Activated CD4-positive, alpha-beta T cell treated with anti-CD3 and anti-CD28 coated beads for 1 hour (primary cell): ENCODE data around the gene TRIML2.
"Not testable (repeated sequence)": the region's sequence is repeated elsewhere in the genome, so short reads cannot be mapped to it uniquely, and the experiment has no call there.

Source experiments
- DNase-seq: peaks from one replicate; pipeline ENCODE4 v3.0.0-alpha.2; 2020

Gene TRIML2

DNA sequence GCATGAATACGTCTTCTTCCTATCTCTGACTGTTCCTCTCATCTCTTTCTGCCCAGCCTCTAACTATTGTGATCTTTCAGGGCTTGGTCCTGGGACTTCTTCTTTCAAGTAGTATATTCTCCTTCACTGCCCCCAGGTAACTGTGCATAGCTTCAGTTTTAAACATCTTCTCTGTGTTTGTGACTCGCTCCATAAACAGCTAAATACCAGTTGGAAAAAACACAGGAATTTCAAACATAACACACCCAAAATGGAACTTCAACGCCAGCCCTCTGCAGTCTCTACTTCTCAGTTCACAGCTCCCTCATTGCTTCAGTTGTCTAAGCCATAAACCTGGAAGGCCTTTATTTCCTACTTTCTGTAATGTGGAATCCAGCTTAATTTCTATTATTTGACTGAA lies 16.6 kb downstream of the TRIML2 start:
- no peak for DNase-seq

DNA sequence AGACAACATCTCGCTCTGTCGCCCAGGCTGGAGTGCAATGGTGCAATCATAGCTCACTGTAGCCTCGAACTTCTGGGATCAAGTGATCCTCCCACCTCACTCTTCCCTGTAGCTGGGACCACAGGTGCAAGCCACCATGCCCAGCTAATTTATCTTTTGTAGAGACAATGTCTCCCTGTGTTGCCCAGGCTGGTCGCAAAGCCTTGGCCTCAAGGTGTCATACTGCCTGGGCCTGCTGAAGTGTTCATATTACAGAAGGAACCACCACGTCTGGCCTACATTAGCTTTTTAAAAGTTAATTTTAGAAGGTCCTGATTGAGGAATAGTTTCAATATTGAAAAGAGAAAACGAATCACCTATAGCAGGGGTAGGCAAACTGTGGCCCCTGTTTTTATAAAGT lies 22.5 kb downstream of the TRIML2 start:
- no peak for DNase-seq

DNA sequence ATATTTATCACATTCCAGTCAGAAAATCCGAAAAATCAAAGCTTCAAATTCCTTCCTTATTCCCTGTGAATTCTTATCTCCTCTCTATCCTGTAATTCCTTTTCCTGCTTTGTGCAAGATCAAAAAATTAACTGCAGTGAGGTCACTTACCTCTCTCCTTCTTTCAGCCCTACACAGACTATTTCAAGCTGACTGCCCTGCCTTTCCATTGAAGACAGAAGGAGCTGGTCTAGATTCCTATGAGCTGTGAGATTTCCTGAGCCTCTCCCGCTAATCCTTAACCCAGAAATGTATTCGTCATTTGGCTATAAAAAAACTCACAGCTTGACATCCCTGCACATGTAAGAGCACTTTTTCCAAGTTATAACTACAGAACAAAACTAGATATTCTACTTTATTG lies 26.6 kb downstream of the TRIML2 start:
- no peak for DNase-seq

DNA sequence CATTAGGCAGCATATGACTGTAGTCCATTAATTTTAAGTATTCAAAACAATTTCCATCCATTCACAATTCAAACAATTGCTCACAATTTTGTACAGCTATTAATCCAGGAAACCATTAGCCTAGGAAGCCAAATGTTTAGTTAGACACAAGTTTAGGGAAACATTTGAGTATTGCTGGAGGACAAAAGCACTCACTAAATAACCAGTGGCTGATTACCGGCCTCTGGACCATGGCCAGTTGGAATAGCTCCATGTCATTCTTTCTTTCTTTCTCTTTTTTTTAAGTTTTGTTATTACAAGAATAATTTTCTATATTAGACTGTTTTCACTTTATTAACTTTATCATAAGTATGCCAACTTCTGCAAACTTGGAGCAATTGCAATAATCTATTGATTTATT lies 31.3 kb downstream of the TRIML2 start:
- DNase-seq, result no peak

DNA sequence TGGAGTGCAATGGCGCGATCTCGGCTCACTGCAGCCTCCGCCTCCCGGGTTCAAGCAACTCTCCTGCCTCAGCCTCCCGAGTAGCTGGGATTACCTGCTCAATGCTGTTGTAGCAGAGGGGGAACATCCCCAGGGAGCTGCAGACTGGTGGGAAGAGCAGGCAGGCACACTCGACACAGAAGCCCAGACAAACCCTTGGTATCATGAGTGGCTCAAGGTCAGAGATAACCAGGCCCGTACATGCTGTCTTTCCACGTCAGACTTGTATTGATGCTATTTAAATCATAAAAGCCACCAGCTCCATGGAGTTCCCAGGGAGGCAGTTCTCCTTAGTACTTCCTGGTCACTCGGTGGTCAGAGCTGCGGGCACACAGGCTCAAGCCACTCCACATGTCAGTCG lies 33.2 kb downstream of the TRIML2 start:
- no peak for DNase-seq

DNA sequence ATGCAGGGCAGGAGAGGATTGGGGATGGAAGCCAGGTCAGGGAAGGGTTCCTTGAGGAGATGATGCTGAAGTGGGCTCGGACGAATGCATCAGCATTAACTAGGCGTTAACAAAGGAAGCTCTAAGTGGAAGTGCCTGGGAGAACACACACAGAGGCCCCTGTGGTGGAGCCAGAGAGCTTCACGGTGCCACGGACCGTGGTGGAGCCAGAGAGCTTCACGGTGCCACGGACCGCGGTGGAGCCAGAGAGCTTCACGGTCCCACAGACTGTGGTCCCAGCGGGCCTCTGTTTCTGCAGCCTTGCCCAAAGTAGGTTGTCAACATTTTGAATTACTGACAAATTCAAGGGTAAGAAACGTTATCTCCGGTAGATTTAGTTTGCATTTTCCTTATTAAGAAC lies 48.3 kb downstream of the TRIML2 start:
- no peak for DNase-seq

DNA sequence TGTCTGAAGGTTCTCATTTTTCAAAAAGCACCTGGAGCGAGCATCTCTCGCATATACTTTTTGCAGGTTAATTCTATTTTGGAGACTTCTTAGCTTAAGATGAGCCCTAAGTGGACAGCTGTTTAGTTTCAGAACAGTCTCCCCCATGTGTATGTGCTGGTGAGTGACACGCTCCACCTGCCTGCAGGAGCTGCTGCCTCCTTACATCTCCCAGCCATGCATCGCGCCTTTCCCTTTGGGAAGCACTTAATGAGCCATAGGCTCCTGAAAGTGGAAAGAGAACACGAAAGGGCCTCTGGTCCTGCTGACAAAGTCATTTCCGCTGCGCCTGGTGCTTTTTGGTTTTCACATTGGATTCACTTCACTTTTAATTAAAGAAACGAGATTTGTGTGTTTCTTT lies 56.1 kb downstream of the TRIML2 start:
- DNase-seq, result no peak

DNA sequence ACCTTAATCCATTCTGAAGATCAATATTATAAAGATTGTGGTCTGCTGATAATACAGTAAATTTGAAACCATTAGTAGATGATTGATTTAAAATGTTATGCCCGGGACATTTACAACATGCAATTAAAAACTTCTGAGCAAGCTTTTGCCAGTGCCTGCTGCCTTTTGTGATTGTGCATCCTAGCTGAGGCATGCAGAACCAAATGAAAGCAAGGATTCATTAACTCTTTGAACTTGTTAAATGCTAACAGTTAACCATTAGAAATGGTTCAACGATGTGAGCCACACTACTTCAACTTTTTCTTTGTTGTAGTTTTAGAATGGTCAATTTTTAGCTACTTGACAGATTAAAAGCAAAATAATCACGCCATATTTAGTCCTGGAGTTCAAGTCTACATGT lies 62.7 kb downstream of the TRIML2 start:
- no peak for DNase-seq

DNA sequence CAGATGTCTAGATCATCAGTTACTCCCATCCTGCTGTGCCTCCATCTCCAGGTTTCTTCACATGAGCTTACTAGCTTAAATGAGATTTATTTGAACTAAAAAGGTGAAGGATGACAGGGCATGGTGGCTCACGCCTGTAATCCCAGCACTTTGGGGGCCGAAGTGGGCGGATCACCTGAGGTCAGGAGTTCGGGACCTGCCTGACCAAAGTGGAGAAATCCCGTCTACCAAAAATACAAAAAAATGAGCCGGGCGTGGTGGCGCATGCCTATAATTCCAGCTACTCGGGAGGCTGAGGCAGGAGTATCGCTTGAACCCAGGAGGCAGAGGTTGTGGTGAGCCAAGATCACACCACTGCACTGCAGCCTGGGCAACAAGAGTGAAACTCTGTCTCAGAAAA lies 63.9 kb downstream of the TRIML2 start:
- not testable (repeated sequence) for DNase-seq

DNA sequence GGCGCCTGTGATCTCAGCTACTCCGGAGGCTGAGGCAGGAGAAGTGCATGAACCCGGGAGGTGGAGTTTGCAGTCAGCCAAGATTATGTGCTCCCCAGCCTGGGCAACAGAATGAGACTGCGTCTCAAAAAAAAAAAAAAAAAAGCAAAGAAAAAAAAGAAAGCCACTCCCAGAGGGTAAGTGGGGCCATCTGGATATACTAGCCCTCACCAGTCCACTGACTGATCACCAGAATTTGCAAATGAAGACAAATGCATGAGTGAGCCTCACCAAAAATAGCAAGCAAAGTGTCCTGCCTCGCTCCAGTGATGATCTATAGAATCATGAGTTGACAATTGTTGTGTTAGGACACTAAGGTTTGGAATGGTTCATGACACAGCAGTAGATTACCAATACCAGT lies 66.2 kb downstream of the TRIML2 start:
- DNase-seq, result no peak

DNA sequence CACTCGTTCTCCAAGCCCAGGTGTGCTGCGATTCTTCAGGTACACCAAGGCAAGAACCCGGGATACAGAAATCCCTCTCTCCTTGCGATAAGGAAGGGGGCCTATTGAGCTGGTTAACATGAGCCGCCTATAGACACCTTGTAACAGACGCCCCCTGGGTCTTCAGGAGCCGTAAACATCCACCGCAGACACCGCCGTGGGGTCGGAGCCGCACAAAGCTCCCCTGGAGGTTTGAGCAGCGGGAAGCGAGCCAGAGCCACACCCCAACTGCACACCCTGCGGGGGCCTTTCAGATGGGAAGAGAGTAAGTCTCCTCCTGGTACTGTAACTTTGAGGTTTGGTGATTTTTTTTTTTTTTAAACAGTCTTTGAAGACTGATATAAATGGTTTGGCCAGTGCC lies 67.2 kb downstream of the TRIML2 start:
- no peak for DNase-seq

DNA sequence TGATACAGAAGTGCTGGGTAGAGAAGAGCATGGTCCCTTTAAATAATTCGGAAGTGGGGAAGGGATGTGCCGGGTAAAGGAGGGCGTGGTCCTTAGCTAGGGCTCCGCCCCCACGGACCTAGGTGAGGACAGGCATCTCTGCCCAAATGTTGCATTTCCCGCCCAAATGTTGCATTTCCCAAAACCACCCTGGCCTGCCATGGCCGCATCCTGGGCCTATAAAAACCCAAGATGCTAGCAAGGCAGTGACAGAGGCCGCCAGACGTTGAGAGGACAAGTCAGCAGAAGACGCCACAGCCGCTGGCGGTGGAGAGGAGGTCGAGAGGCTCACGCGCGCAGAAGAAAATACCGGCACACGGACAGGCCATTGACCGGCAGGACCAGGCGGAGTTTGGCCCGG lies 67.7 kb downstream of the TRIML2 start:
- no peak for DNase-seq
